HL-60 (cell line): ENCODE measurements around the gene NAPSA.

ENCODE experiments used
- GABPA ChIP-seq: IDR thresholded peaks from 2 replicates; pipeline ENCODE4 v1.6.1; 2012; ENCODE audit warnings: low read depth
- POLR2AphosphoS5 ChIP-seq: IDR thresholded peaks from 2 replicates; pipeline ENCODE4 v1.6.1; 2012; ENCODE audit warnings: low read depth
- SPI1 ChIP-seq: IDR thresholded peaks from 2 replicates; pipeline ENCODE4 v1.6.1; 2012; ENCODE audit warnings: low read depth, mild to moderate bottlenecking, borderline replicate concordance
- TF ChIP-seq, protein P1 (sequence below): IDR thresholded peaks from one replicate; pipeline ENCODE4 v1.5.1; 2011; ENCODE audit warnings: low read length, control low read depth, inconsistent platforms; ENCODE audit not compliant: insufficient read depth
- TF ChIP-seq, protein P2 (sequence below): IDR thresholded peaks from 2 replicates; pipeline ENCODE4 v1.6.1; 2012; ENCODE audit warnings: low read depth; ENCODE audit not compliant: insufficient replicate concordance

DNA sequence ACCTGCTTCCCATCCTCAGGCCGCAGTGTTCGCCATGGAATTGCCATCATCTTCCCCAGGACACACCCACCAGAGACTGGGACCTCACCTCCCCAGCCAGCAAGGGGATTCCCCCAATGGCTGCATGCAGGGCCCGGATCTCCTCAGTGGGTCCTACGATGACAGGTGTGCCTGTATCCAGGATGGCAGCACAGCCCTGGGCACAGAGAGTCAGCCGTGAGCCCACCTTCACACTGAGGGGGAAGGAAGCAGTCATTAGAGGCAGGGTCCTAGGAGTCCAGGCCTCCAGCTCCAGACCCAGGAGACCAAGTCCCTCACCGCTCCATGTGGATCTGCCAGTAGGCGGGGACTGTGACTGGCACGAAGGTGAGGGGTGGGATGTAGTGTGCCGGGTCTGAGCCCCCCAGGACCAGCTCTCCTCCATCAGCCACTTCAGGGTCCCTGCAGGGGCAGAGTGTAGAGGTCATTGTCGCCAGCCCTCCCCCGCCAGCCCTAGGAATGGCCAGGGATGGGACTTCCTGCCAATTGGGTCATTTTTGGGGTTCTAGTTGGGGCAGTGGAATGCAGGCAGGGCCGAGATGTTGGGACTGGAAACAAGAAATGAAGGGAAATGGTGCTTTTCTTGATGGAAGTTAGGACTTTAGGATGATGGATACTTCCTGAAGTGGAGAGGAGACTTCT, 30.6 kb downstream of the NAPSA start:
- TF ChIP-seq, protein P1, sequence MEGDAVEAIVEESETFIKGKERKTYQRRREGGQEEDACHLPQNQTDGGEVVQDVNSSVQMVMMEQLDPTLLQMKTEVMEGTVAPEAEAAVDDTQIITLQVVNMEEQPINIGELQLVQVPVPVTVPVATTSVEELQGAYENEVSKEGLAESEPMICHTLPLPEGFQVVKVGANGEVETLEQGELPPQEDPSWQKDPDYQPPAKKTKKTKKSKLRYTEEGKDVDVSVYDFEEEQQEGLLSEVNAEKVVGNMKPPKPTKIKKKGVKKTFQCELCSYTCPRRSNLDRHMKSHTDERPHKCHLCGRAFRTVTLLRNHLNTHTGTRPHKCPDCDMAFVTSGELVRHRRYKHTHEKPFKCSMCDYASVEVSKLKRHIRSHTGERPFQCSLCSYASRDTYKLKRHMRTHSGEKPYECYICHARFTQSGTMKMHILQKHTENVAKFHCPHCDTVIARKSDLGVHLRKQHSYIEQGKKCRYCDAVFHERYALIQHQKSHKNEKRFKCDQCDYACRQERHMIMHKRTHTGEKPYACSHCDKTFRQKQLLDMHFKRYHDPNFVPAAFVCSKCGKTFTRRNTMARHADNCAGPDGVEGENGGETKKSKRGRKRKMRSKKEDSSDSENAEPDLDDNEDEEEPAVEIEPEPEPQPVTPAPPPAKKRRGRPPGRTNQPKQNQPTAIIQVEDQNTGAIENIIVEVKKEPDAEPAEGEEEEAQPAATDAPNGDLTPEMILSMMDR = no peak
- TF ChIP-seq, protein P2, sequence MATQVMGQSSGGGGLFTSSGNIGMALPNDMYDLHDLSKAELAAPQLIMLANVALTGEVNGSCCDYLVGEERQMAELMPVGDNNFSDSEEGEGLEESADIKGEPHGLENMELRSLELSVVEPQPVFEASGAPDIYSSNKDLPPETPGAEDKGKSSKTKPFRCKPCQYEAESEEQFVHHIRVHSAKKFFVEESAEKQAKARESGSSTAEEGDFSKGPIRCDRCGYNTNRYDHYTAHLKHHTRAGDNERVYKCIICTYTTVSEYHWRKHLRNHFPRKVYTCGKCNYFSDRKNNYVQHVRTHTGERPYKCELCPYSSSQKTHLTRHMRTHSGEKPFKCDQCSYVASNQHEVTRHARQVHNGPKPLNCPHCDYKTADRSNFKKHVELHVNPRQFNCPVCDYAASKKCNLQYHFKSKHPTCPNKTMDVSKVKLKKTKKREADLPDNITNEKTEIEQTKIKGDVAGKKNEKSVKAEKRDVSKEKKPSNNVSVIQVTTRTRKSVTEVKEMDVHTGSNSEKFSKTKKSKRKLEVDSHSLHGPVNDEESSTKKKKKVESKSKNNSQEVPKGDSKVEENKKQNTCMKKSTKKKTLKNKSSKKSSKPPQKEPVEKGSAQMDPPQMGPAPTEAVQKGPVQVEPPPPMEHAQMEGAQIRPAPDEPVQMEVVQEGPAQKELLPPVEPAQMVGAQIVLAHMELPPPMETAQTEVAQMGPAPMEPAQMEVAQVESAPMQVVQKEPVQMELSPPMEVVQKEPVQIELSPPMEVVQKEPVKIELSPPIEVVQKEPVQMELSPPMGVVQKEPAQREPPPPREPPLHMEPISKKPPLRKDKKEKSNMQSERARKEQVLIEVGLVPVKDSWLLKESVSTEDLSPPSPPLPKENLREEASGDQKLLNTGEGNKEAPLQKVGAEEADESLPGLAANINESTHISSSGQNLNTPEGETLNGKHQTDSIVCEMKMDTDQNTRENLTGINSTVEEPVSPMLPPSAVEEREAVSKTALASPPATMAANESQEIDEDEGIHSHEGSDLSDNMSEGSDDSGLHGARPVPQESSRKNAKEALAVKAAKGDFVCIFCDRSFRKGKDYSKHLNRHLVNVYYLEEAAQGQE = no peak
- no peak for TF ChIP-seq SPI1
- TF ChIP-seq GABPA = no peak
- no peak for TF ChIP-seq POLR2AphosphoS5
